ENCODE measurements around the gene PLA2G15.

The PLA2G15 gene

DNA sequence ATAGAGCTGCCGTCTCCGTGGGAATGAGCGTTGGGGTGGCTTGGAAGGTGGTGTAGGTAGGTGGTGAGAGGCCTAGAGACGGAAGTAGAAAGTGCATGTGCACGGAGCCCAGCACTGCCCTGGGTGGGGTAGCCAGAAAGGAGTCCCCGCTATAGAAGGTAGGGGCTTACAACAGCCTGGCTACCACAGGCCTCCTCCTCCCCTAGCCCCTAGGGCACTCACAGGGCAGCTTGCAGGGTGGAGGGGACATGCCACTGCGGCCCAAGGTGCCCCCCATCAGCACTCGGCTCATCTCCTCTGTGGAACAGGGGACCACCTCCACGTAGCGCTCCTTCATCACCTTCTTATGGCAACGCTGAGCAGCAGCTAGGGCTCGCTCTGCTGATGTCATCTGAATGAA is 14.2 kb upstream of the PLA2G15 start:
- 0 out of 2 replicates have a peak overlapping the region, but pooled peaks have one; percentile 32 for H3K27ac ChIP-seq
- ChIA-PET POLR2A (ENCODE audit: low non-redundant PET) (no interaction called here), CTCF (interaction anchor here (0.6 kb wide), 1 partner anchor 248 kb away, joined by 5 read pairs; no protein-coding TSS in a partner anchor)
- DNase-seq (ENCODE audit: low spot score), result no peak
- TF ChIP-seq, protein P1, sequence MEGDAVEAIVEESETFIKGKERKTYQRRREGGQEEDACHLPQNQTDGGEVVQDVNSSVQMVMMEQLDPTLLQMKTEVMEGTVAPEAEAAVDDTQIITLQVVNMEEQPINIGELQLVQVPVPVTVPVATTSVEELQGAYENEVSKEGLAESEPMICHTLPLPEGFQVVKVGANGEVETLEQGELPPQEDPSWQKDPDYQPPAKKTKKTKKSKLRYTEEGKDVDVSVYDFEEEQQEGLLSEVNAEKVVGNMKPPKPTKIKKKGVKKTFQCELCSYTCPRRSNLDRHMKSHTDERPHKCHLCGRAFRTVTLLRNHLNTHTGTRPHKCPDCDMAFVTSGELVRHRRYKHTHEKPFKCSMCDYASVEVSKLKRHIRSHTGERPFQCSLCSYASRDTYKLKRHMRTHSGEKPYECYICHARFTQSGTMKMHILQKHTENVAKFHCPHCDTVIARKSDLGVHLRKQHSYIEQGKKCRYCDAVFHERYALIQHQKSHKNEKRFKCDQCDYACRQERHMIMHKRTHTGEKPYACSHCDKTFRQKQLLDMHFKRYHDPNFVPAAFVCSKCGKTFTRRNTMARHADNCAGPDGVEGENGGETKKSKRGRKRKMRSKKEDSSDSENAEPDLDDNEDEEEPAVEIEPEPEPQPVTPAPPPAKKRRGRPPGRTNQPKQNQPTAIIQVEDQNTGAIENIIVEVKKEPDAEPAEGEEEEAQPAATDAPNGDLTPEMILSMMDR (conservative IDR thresholded peaks at IDR 0.05; ENCODE audit: low read depth), result no peak

DNA sequence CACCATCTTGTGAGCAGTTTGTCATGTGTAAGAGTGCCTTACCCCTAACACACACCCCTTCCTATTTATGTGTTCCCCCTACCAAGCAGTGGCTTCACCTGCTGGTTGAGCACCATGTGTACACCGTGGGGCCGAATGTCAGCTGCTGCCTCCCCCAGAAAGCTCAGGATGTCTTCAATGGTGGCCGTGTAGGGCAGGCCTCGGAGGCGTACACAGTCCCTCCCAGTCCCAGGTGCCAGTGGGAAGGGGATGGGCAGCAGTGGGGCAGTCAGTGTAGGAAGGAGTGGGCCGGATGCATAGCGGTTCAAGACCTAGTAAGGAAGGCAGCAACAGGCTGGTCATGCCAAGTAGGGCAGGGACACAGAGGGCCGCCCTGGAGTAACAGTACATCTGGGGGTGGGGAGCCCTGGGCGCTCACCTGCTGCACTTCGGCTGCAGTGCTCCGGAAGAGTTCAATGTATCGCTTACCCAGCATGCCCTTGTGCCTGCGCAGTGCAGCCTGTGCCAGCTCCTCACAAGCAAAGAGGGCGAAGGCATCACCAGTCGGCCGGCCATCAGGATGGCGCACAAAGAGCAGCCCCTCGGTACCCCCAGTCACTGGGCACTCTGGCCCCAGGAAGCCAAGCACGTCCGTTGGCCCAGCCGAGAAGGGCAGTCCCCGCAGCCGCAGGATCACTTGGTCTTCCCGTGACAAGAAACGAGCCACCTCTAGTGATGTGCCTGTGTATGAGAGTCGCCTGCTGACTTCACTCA is 13.6 kb upstream of the PLA2G15 start:
- no peak overlapping the region for H3K27ac ChIP-seq
- TF ChIP-seq, protein P1 (conservative IDR thresholded peaks at IDR 0.05; ENCODE audit: low read depth), result no peak
- ChIA-PET POLR2A (ENCODE audit: low non-redundant PET) (no interaction called here), CTCF (no interaction called here)
- DNase-seq (ENCODE audit: low spot score), result no peak

DNA sequence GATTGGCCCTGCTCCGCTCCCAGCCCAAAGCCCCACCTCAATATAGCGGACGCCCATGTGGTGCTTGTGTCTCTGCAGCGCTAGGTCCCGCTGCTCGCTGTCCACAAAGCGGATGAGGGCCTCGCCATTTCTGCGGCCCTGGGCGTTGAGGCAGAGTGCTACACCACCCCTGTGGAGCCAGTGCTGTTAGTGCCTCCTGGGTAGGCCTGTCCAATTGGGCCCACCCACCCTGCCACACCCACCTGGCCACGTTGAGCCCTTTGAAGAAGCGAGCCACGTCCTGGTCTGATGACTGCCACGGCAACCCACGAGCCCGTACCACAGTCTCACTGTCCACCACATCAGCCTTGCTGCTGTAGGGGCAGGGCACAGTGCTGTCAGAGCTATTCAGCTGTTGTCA is 12.8 kb upstream of the PLA2G15 start:
- ChIA-PET POLR2A (ENCODE audit: low non-redundant PET) (no interaction called here), CTCF (no interaction called here)
- no peak for DNase-seq (ENCODE audit: low spot score)
- H3K27ac ChIP-seq, result no peak overlapping the region
- TF ChIP-seq, protein P1 (conservative IDR thresholded peaks at IDR 0.05; ENCODE audit: low read depth), result no peak

DNA sequence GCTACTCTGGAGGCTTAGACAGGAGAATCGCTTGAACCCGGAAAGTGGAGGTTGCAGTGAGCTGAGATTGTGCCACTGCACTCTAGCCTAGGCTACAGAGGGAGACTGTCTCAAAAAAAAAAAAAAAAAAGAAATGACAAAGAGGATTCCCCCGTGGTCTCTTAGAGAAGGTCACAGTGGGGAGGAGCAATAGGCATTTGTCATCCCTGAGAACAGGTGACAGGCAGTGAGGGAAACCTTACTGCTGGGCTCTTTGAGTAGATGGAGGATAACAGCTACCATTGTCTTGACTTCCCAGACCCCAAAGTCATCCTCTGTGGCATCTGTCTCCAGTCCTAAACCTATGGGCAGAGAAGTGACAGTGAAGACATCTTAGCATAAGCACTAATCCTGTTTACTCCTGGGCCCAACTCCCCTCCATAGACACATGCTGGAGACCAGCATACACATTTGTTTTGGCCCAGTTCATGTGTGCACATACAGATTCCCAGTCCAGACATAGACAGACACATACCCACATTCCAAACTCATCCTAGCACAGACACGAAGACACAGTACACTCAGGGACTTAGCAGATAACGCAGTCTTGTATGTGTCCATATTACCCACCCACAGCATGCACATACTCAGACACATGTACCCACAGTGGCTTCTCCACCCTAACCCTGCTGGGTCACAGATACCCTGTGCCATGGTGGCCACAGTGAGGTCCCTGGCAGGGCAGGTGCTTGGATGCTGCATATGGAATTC is 11.9 kb upstream of the PLA2G15 start:
- ChIA-PET CTCF (interaction anchor here (0.6 kb wide), 1 partner anchor 141 kb away, joined by 6 read pairs; no protein-coding TSS in a partner anchor), POLR2A (ENCODE audit: low non-redundant PET) (interaction anchor here (1.4 kb wide), 1 partner anchor 148 kb away, joined by 3 read pairs; the partner anchor contains the start of gene NFATC3)
- H3K27ac ChIP-seq, result peak overlapping the region; percentile 96
- no peak for DNase-seq (ENCODE audit: low spot score)
- TF ChIP-seq, protein P1 (conservative IDR thresholded peaks at IDR 0.05; ENCODE audit: low read depth), result no peak

DNA sequence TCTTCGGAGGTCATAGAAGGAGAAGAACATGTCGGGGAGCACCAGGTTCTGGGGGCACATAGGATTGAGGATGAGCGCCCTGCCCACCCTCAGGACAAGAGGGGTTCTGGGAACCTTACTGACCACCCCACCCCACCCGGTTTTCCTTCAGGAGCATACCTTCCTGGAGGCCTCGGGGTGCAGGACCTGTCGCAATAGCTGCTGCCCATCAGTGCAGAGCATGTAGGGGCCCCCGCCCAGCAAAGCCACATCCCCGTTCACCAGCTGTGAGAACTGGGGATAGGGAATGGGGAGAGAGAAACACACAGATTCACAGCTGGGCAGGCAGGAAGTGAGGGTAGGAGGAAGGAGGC is 11.4 kb upstream of the PLA2G15 start:
- peak overlapping the region; percentile 96 for H3K27ac ChIP-seq
- no peak for DNase-seq (ENCODE audit: low spot score)
- ChIA-PET POLR2A (ENCODE audit: low non-redundant PET) (interaction anchor here (1.4 kb wide), 1 partner anchor 149 kb away, joined by 3 read pairs; the partner anchor contains the start of gene NFATC3), CTCF (no interaction called here)
- TF ChIP-seq, protein P1 (conservative IDR thresholded peaks at IDR 0.05; ENCODE audit: low read depth), result no peak
